CD1c-positive myeloid dendritic cell (primary cell): ENCODE measurements around the gene PLCG1.

ENCODE experiments used
- DNase-seq: peaks from one replicate; pipeline ENCODE4 v3.0.0-alpha.2; 2016; ENCODE audit errors: extremely low spot score

The PLCG1 gene

GRCh38 chr20:41142245-41142644 lies 4.9 kb downstream of the PLCG1 start:
- DNase-seq: no peak

- DNase-seq: no peak
These were observed 5.6 kb downstream of the PLCG1 start for GRCh38 chr20:41142919-41143318.

- DNase-seq: no peak
These were observed 6.0 kb downstream of the PLCG1 start for GRCh38 chr20:41143354-41143753.

- DNase-seq: no peak
These were observed 8.0 kb downstream of the PLCG1 start for GRCh38 chr20:41145317-41145716.

- DNase-seq: no peak
These were observed 8.7 kb downstream of the PLCG1 start for GRCh38 chr20:41145821-41146620.

GRCh38 chr20:41147767-41148191 lies 10.4 kb downstream of the PLCG1 start:
- DNase-seq: no peak

- no peak for DNase-seq
These were observed 11.6 kb downstream of the PLCG1 start for GRCh38 chr20:41148942-41149341.

GRCh38 chr20:41150664-41151063 lies 13.3 kb downstream of the PLCG1 start:
- DNase-seq: no peak

GRCh38 chr20:41151134-41151869 lies 14.0 kb downstream of the PLCG1 start:
- DNase-seq: no peak

- no peak for DNase-seq
These were observed 14.9 kb downstream of the PLCG1 start for GRCh38 chr20:41152108-41152757.

GRCh38 chr20:41154436-41155176 lies 17.3 kb downstream of the PLCG1 start:
- no peak for DNase-seq

GRCh38 chr20:41155261-41155660 lies 17.9 kb downstream of the PLCG1 start:
- DNase-seq: no peak

- DNase-seq: no peak
These were observed 20.8 kb downstream of the PLCG1 start for GRCh38 chr20:41158082-41158625.

- no peak for DNase-seq
These were observed 22.2 kb downstream of the PLCG1 start for GRCh38 chr20:41159547-41159946.

- DNase-seq: no peak
These were observed 23.3 kb downstream of the PLCG1 start for GRCh38 chr20:41160686-41161085.

- DNase-seq: no peak
These were observed 24.5 kb downstream of the PLCG1 start for GRCh38 chr20:41161886-41162285.

- no peak for DNase-seq
These were observed 25.1 kb downstream of the PLCG1 start for GRCh38 chr20:41162396-41162795.

GRCh38 chr20:41163821-41164220 lies 26.5 kb downstream of the PLCG1 start:
- DNase-seq: no peak

- no peak for DNase-seq
These were observed 27.9 kb downstream of the PLCG1 start for GRCh38 chr20:41165001-41165882.
